ENCODE data around the gene ZNF563. TPM values are rescaled to one million over a fixed set of nuclear protein-coding genes. Genes with fewer than 3 reads are reported as not detected.

Gene ZNF563
- total RNA-seq, 4 donors from 2014 or later = 2.6 to 8.3 (median 5.8) TPM

- peaks cover 25% of the 10 kb centered on the region for H3K36me3 ChIP-seq
- H3K4me3 ChIP-seq = no peak overlapping the region
- no peak for DNase-seq (ENCODE audit: low spot score in 2 of 2)
- no peak overlapping the region for H3K27ac ChIP-seq
- no peaks in the 10 kb centered on the region for H3K4me1 ChIP-seq
- WGBS = 96% methylated on average over 8 of the region's 8 CpGs
- H3K9me3 ChIP-seq = peaks cover 37% of the 10 kb centered on the region
- no peak for TF ChIP-seq EP300 (IDR thresholded peaks at IDR 0.05)
- TF ChIP-seq CTCF (IDR thresholded peaks at IDR 0.05) = no peak
- no peak for TF ChIP-seq POLR2AphosphoS5 (IDR thresholded peaks at IDR 0.05)
- TF ChIP-seq POLR2A (IDR thresholded peaks at IDR 0.05) = no peak
- no peaks in the 10 kb centered on the region for H3K27me3 ChIP-seq
Observed at GRCh38 chr19:12350185-12350889, 16.9 kb upstream of the ZNF563 start.

- 83% methylated on average over 2 of the region's 2 CpGs for WGBS
- peaks cover 22% of the 10 kb centered on the region for H3K36me3 ChIP-seq
- H3K27me3 ChIP-seq = no peaks in the 10 kb centered on the region
- DNase-seq (ENCODE audit: low spot score in 2 of 2) = no peak
- TF ChIP-seq POLR2AphosphoS5 (IDR thresholded peaks at IDR 0.05) (no peak), EP300 (IDR thresholded peaks at IDR 0.05) (no peak), POLR2A (IDR thresholded peaks at IDR 0.05) (no peak), CTCF (IDR thresholded peaks at IDR 0.05) (no peak)
- H3K27ac ChIP-seq = no peak overlapping the region
- no peak overlapping the region for H3K4me3 ChIP-seq
- no peaks in the 10 kb centered on the region for H3K4me1 ChIP-seq
- H3K9me3 ChIP-seq = peaks cover 20% of the 10 kb centered on the region
Observed at GRCh38 chr19:12346896-12347295, 13.5 kb upstream of the ZNF563 start.

- WGBS = 89% methylated on average over 1 of the region's 1 CpG
- Histone ChIP-seq H3K4me3 (no peak overlapping the region), H3K27me3 (no peaks in the 10 kb centered on the region), H3K4me1 (no peaks in the 10 kb centered on the region), H3K9me3 (peaks cover 10% of the 10 kb centered on the region), H3K27ac (no peak overlapping the region), H3K36me3 (peaks cover 5% of the 10 kb centered on the region)
- no peak for DNase-seq (ENCODE audit: low spot score in 2 of 2)
- TF ChIP-seq POLR2AphosphoS5 (IDR thresholded peaks at IDR 0.05) (no peak), EP300 (IDR thresholded peaks at IDR 0.05) (no peak), POLR2A (IDR thresholded peaks at IDR 0.05) (no peak), CTCF (IDR thresholded peaks at IDR 0.05) (no peak)
Observed at GRCh38 chr19:12345197-12345596, 11.8 kb upstream of the ZNF563 start.

GRCh38 chr19:12331211-12331941 lies 2.1 kb downstream of the ZNF563 start:
- no peak overlapping the region for H3K27ac ChIP-seq
- TF ChIP-seq POLR2A (IDR thresholded peaks at IDR 0.05) (no peak), EP300 (IDR thresholded peaks at IDR 0.05) (no peak), POLR2AphosphoS5 (IDR thresholded peaks at IDR 0.05) (no peak), CTCF (IDR thresholded peaks at IDR 0.05) (no peak)
- no peak for DNase-seq (ENCODE audit: low spot score in 2 of 2)
- H3K9me3 ChIP-seq = no peaks in the 10 kb centered on the region
- 71% methylated on average over 4 of the region's 4 CpGs for WGBS
- no peaks in the 10 kb centered on the region for H3K27me3 ChIP-seq
- no peak overlapping the region for H3K4me3 ChIP-seq
- H3K4me1 ChIP-seq = peaks cover 21% of the 10 kb centered on the region
- no peaks in the 10 kb centered on the region for H3K36me3 ChIP-seq

- no peaks in the 10 kb centered on the region for H3K27me3 ChIP-seq
- DNase-seq (ENCODE audit: low spot score in 2 of 2) = no peak
- H3K4me1 ChIP-seq = peaks cover 21% of the 10 kb centered on the region
- H3K27ac ChIP-seq = no peak overlapping the region
- TF ChIP-seq EP300 (IDR thresholded peaks at IDR 0.05) (no peak), CTCF (IDR thresholded peaks at IDR 0.05) (no peak), POLR2AphosphoS5 (IDR thresholded peaks at IDR 0.05) (no peak), POLR2A (IDR thresholded peaks at IDR 0.05) (no peak)
- H3K36me3 ChIP-seq = no peaks in the 10 kb centered on the region
- H3K4me3 ChIP-seq = no peak overlapping the region
- H3K9me3 ChIP-seq = no peaks in the 10 kb centered on the region
- 96% methylated on average over 4 of the region's 4 CpGs for WGBS
Observed at GRCh38 chr19:12330340-12330739, 3.1 kb downstream of the ZNF563 start.
